GM23248 (cell line): ENCODE results near the gene B3GNT5. TPM values are rescaled to one million over a fixed set of nuclear protein-coding genes. Genes with fewer than 3 reads are reported as not detected.

ENCODE experiments used
- DNase-seq: peaks from one replicate; pipeline ENCODE4 v3.0.0-alpha.2; 2015
- H2AFZ ChIP-seq: fragments of 200-600 bp; sonication (generic); 2 replicates; pipeline ENCODE4 v1.6.1; 2016; ENCODE audit warnings: antibody characterized with exemption
- H3F3A ChIP-seq: fragments of 200-600 bp; sonication (generic); 2 replicates; pipeline ENCODE4 v1.6.1; 2016; ENCODE audit warnings: mild to moderate bottlenecking, antibody characterized with exemption, mixed run types; ENCODE audit not compliant: insufficient read depth
- H3K27ac ChIP-seq: fragments of 200-600 bp; sonication (generic); 2 replicates; pipeline ENCODE4 v1.5.1; 2016; ENCODE audit warnings: mild to moderate bottlenecking
- H3K27me3 ChIP-seq: fragments of 200-600 bp; sonication (generic); replicated peaks from 2 replicates; pipeline ENCODE4 v1.6.1; 2016; ENCODE audit warnings: mild to moderate bottlenecking; ENCODE audit not compliant: insufficient read depth
- H3K36me3 ChIP-seq: fragments of 200-600 bp; sonication (generic); 2 replicates; pipeline ENCODE4 v1.6.1; 2016; ENCODE audit warnings: low read depth, mild to moderate bottlenecking
- H3K4me1 ChIP-seq: fragments of 200-600 bp; sonication (generic); 2 replicates; pipeline ENCODE4 v1.6.1; 2016; ENCODE audit warnings: mild to moderate bottlenecking; ENCODE audit not compliant: insufficient read depth
- H3K4me2 ChIP-seq: fragments of 200-600 bp; sonication (generic); one replicate; pipeline ENCODE4 v1.6.1; 2016; ENCODE audit warnings: mild to moderate bottlenecking; ENCODE audit not compliant: unreplicated experiment
- H3K4me3 ChIP-seq: fragments of 200-600 bp; sonication (generic); 2 replicates; pipeline ENCODE4 v1.5.1; 2016; ENCODE audit warnings: mild to moderate bottlenecking
- H3K79me2 ChIP-seq: fragments of 200-600 bp; sonication (generic); 2 replicates; pipeline ENCODE4 v1.6.1; 2016; ENCODE audit warnings: mild to moderate bottlenecking; ENCODE audit not compliant: insufficient read depth
- H3K9ac ChIP-seq: fragments of 200-600 bp; sonication (generic); 2 replicates; pipeline ENCODE4 v1.6.1; 2016; ENCODE audit warnings: mild to moderate bottlenecking
- H3K9me2 ChIP-seq: fragments of 200-600 bp; sonication (generic); 2 replicates; pipeline ENCODE4 v1.6.1; 2016; ENCODE audit warnings: mixed run types, mild to moderate bottlenecking, moderate library complexity; ENCODE audit not compliant: insufficient read depth
- H3K9me3 ChIP-seq: fragments of 200-600 bp; sonication (generic); one replicate; pipeline ENCODE4 v1.6.1; 2017; ENCODE audit warnings: low read depth
- H4K20me1 ChIP-seq: fragments of 200-600 bp; sonication (generic); 2 replicates; pipeline ENCODE4 v1.6.0; 2016; ENCODE audit not compliant: insufficient read depth
- EZH2 ChIP-seq: fragments of 200-600 bp; sonication (generic); IDR thresholded peaks from 2 replicates; pipeline ENCODE4 v1.6.1; 2018; ENCODE audit warnings: antibody characterized with exemption, mild to moderate bottlenecking; ENCODE audit not compliant: insufficient read depth, poor library complexity, severe bottlenecking
- EZH2phosphoT487 ChIP-seq: fragments of 200-600 bp; sonication (generic); IDR thresholded peaks from 2 replicates; pipeline ENCODE4 v1.6.1; 2018; ENCODE audit warnings: antibody characterized with exemption, moderate library complexity, mild to moderate bottlenecking, low read depth; ENCODE audit not compliant: insufficient read depth
- WGBS, 2 experiments: methylation state at CpG; one replicate each; pipeline ENCODE4 v1.1.6; 2015 to 2017; ENCODE audit warnings: low lambda C conversion rate in 2 of 2, low coverage in 1 of 2; ENCODE audit errors: missing lambda C conversion rate in 2 of 2; 5-methylcytosine and 5-hydroxymethylcytosine counted together
- in situ Hi-C: fragments of 300-500 bp; cut with MboI; formaldehyde crosslinking; loops from 2 replicates; pipeline ENCODE4 v1.15.0; 2020
- polyA plus RNA-seq: library from polyadenylated mRNA; unstranded; fragments of >200 nt; fragmentation: Nextera tagmentation; extraction: Ambion mirVana; gene quantifications from 2 replicates; pipeline ENCODE4 v1.2.1, GENCODE V29; 2016
- total RNA-seq: library from RNA; depleted of rRNA; stranded (reverse); fragments of >200 nt; shearing (Covaris generic); gene quantifications from 2 replicates; pipeline ENCODE4 v1.2.3, GENCODE V29; 2014

B3GNT5 gene
- total and polyA plus RNA-seq, 2 experiments from 2014 or later: 1.3 to 1.8 TPM

DNA sequence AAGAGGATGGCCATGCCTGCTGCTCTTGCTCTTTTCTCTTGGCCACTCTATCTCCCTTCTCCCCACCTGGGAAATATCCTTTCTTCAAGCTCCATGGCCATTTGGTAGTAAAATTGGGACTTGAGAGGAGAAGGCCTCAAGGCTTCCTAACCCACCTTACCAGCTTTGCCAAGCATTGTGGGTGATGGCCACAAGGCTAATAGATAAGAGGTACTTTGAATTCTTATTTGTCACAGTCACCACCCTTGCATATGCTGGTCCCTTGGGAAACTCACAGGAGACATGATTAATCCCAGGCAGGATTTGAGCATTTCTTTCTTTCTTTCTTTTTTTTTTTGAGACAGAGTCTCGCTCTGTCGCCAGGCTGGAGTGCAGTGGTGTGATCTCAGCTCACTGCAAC, 37.2 kb downstream of the B3GNT5 start:
- H3K4me2 ChIP-seq: no peak overlapping the region
- H2AFZ ChIP-seq: no peak overlapping the region

DNA sequence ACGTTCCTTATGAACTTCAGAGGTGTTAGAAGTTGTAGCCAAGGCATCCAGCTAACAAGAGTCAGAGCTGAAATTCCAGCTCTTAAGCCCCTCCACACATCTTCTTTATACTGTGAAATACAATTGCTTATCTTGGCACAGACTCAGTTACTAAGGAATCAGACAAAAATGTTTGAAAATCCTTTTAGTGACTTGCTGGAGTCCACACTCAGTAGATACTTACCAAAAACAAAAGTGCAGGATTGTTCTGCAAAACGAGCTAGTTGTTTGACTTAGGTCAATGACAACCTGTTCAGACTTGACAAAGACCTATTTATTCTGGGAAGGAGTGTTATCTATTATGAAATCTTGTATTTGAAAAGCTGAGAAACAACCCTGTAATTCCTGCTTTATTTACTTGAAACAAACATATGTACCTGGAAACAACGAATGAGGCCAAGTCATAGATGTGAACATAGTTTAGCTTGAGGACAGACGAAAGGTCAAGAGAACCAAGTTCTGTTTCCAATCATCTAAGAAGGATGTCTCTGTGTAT, 38.5 kb downstream of the B3GNT5 start:
- Histone ChIP-seq H3K9ac (no peak overlapping the region), H3K4me3 (no peak overlapping the region), H3F3A (peaks cover 9% of the 10 kb centered on the region), H4K20me1 (no peaks in the 10 kb centered on the region), H3K4me1 (peaks cover 18% of the 10 kb centered on the region), H3K9me2 (no peaks in the 10 kb centered on the region), H3K4me2 (no peak overlapping the region), H3K79me2 (no peaks in the 10 kb centered on the region), H3K27me3 (no peaks in the 10 kb centered on the region), H3K36me3 (no peaks in the 10 kb centered on the region), H3K27ac (no peak overlapping the region), H2AFZ (no peak overlapping the region), H3K9me3 (no peaks in the 10 kb centered on the region)
- TF ChIP-seq EZH2: no peak
- TF ChIP-seq EZH2phosphoT487: no peak
- 68 to 73% methylated on average over 4 of the region's 4 CpGs for WGBS, 2 experiments
- in situ Hi-C loops: no loop called here
- DNase-seq: peak; percentile 21

More for the DNA sequence above, 37.2 kb downstream of the B3GNT5 start:
- Histone ChIP-seq H3F3A (peaks cover 19% of the 10 kb centered on the region), H4K20me1 (no peaks in the 10 kb centered on the region), H3K27ac (no peak overlapping the region), H3K9me2 (no peaks in the 10 kb centered on the region), H3K36me3 (no peaks in the 10 kb centered on the region), H3K9me3 (no peaks in the 10 kb centered on the region), H3K79me2 (no peaks in the 10 kb centered on the region), H3K4me1 (peaks cover 23% of the 10 kb centered on the region), H3K9ac (no peak overlapping the region), H3K27me3 (no peaks in the 10 kb centered on the region), H3K4me3 (no peak overlapping the region)
- TF ChIP-seq EZH2phosphoT487: no peak
- TF ChIP-seq EZH2: no peak
- DNase-seq: no peak
- in situ Hi-C loops: no loop called here
- WGBS, 2 experiments: 94 to 100% methylated on average over 2 of the region's 2 CpGs

DNA sequence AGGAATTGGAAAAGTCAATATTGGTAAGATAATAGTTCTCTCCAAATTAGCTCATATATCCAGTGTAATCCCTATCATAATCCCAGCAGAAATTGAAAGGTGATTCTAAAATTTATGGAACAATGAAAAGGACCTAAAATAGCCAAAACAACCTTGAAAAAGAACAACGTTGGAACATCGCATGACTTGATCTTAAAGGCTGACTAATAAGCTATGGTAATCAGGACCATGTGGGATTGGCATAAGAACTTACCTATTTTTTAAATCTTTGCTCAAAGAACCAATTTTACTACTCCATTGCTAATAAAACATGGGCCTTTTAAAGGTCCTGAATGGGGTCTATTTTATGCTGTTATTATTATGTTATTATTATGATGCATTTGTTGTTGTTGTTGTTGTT, 40.9 kb downstream of the B3GNT5 start:
- TF ChIP-seq EZH2 (no peak), EZH2phosphoT487 (no peak)
- no peak overlapping the region for H3K27ac ChIP-seq
- 0 out of 2 replicates have a peak, but pooled peaks cover 7% of the 10 kb centered on the region for H3F3A ChIP-seq
- H2AFZ ChIP-seq: no peak overlapping the region
- no peaks in the 10 kb centered on the region for H3K79me2 ChIP-seq
- WGBS, 2 experiments: 54 to 55% methylated on average over 2 of the region's 2 CpGs
- H3K27me3 ChIP-seq: no peaks in the 10 kb centered on the region
- no peak overlapping the region for H3K4me3 ChIP-seq
- H3K36me3 ChIP-seq: no peaks in the 10 kb centered on the region
- DNase-seq: peak; percentile 35
- no peak overlapping the region for H3K4me2 ChIP-seq
- H3K9me2 ChIP-seq: no peaks in the 10 kb centered on the region
- H3K4me1 ChIP-seq: peaks cover 15% of the 10 kb centered on the region
- no peaks in the 10 kb centered on the region for H4K20me1 ChIP-seq
- H3K9me3 ChIP-seq: no peaks in the 10 kb centered on the region
- H3K9ac ChIP-seq: no peak overlapping the region
- in situ Hi-C loops: no loop called here

- H2AFZ ChIP-seq: no peak overlapping the region
- peak overlapping the region; percentile 16; the same call in 1 of the 2 replicates for H3K27ac ChIP-seq
- no peak overlapping the region for H3K4me3 ChIP-seq
- TF ChIP-seq EZH2phosphoT487: no peak
- no peak for TF ChIP-seq EZH2
- peak; percentile 88 for DNase-seq
- no peaks in the 10 kb centered on the region for H3K79me2 ChIP-seq
- no peaks in the 10 kb centered on the region for H3K27me3 ChIP-seq
- H3K9me3 ChIP-seq: no peaks in the 10 kb centered on the region
- no peaks in the 10 kb centered on the region for H3K36me3 ChIP-seq
- in situ Hi-C loops: no loop called here
- no peaks in the 10 kb centered on the region for H3K9me2 ChIP-seq
- no peak overlapping the region for H3K9ac ChIP-seq
- 0 out of 2 replicates have a peak, but pooled peaks cover 7% of the 10 kb centered on the region for H3F3A ChIP-seq
- WGBS, 2 experiments: 11 to 18% methylated on average over 3 of the region's 3 CpGs
- H3K4me1 ChIP-seq: peaks cover 18% of the 10 kb centered on the region
- no peaks in the 10 kb centered on the region for H4K20me1 ChIP-seq
- H3K4me2 ChIP-seq: no peak overlapping the region
Measured at GRCh38 chr3:183295211-183295610, 42.2 kb downstream of the B3GNT5 start.

- in situ Hi-C loops: no loop called here
- WGBS, 2 experiments: 91 to 93% methylated on average over 12 of the region's 12 CpGs
- no peak overlapping the region for H3K27ac ChIP-seq
Measured at GRCh38 chr3:183296944-183297343, 43.9 kb downstream of the B3GNT5 start.

More at GRCh38 chr3:183296944-183297343, 43.9 kb downstream of the B3GNT5 start:
- H3K36me3 ChIP-seq: no peaks in the 10 kb centered on the region
- DNase-seq: no peak
- H3K4me2 ChIP-seq: no peak overlapping the region
- TF ChIP-seq EZH2: no peak
- no peak for TF ChIP-seq EZH2phosphoT487
- no peaks in the 10 kb centered on the region for H3K9me2 ChIP-seq
- H3K79me2 ChIP-seq: no peaks in the 10 kb centered on the region
- no peaks in the 10 kb centered on the region for H4K20me1 ChIP-seq
- H2AFZ ChIP-seq: no peak overlapping the region
- no peak overlapping the region for H3K4me3 ChIP-seq
- no peaks in the 10 kb centered on the region for H3K9me3 ChIP-seq
- H3K4me1 ChIP-seq: peaks cover 18% of the 10 kb centered on the region
- H3K27me3 ChIP-seq: no peaks in the 10 kb centered on the region
- H3F3A ChIP-seq: 0 out of 2 replicates have a peak, but pooled peaks cover 7% of the 10 kb centered on the region
- H3K9ac ChIP-seq: no peak overlapping the region
